Stimulated activated CD8-positive, alpha-beta memory T cell treated with anti-CD3 and anti-CD28 coated beads, Interleukin-4, amount 100 ng/mL, for 48 hours (primary cell): ENCODE data around the gene ATOX1.
A peak's percentile ranks its signal among the peaks of the same experiment; 100 is the strongest.
"Not testable (repeated sequence)": the region's sequence is repeated elsewhere in the genome, so short reads cannot be mapped to it uniquely, and the experiment has no call there.

Source experiments
- DNase-seq: peaks from one replicate; pipeline ENCODE4 v3.0.0-alpha.2; 2020

ATOX1 gene

DNA sequence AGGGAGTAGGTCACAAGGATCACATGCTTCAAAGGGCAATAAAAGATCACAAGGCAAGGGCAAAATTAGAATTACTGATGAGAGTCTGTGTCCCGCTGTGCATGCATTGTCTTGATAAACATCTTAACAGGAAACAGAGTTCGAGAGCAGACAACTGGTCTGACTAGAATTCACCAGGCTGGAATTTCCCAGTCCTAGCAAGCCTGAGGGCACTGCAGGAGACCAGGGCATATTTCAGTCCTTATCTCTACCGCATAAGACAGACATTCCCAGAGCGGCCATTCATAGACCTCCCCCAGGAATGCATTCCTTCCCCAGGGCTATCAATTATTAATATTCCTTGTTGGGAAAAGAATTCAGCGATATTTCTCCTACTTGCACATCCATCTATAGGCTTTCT is 28.8 kb downstream of the ATOX1 start:
- DNase-seq: not testable (repeated sequence)

DNA sequence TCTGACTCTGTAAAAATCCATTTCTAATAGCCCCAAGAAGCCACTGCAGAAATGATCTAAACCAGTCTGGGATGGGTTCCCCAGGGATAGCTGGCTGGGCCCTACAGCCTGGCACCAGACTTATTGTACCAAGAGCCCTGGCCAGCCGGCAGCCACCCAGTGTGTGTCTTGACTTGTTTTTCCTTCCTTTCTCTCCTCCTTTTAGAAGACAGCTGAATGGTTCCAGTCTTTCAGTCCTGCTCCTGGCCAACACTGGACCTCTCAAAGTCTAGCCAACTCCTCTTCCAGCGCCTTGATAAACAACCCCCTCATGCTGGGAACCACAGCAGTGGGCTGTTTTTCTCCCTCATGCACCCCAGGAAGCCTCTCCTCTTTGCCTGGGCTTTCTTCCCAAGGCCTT is 34.1 kb downstream of the ATOX1 start:
- no peak for DNase-seq

DNA sequence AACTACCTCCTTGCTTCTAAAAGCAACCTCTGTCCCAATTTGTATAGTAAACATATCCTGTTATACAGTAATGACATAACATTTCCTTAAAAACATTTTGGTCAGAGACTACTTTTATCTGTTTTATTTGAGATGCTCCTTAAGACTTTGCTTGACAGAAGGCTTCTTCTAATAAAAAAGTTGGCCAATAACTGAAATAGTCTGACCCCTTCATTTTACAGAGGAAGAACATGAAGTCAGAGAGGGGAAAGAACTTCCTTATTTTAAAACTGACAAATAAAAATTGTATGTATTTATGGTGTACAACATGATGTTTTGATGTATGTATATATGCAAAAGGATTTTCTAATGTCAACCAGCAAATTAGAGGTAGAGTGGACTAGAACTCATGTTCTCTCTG is 35.9 kb downstream of the ATOX1 start:
- DNase-seq: no peak

DNA sequence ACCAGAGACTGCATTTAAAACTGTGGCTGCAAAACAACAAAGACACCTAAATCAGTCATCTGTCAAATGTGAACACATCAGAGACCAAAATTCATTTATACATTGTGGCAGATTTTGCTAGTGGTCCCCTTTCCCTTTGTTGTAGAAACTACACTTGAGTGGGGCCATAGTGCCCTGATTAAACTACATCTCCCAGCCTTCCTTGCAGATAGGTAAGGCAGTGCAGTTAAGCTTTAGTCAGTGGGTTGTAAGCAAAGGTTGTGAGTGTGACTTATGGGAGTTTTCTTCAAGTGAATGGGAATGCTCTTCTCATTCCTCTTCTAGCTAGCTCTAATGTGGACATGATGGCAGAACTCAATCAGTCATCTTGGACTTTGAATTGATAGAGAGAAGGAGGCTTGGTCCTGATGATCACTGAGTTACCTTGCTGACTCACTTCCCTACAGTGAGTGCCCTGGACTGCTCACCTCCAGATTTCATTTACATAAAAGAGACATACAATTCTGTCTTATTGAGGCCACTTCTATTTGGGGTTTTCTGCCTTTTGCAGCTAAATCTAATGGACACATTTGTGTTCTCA is 36.5 kb downstream of the ATOX1 start:
- no peak for DNase-seq

DNA sequence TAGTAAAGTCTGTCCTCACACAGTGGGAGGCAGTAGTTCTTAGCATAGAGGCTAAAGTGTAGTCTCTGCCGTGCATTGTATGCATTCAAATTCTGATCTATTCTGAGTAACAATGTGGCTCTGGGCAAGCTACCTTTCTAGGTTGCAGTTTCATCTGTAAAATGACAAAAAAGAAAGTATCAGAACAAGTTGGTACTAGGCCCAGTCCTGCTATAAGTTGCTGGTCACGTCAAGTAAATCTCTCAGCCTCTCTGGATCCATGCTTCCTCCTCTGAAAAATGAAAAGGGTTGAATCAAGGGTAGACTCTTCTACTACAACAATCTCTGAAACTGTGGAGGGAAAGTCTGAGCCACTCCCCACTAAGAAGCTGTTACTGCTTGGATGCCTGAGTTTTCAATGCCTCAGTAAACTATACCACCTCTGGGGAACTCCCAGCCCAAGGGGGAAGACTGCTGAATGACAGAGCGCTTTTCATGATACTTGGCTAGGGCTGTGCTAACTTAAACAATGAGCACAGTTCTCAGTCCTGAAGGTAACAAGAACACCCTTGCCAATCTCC is 37.3 kb downstream of the ATOX1 start:
- no peak for DNase-seq

DNA sequence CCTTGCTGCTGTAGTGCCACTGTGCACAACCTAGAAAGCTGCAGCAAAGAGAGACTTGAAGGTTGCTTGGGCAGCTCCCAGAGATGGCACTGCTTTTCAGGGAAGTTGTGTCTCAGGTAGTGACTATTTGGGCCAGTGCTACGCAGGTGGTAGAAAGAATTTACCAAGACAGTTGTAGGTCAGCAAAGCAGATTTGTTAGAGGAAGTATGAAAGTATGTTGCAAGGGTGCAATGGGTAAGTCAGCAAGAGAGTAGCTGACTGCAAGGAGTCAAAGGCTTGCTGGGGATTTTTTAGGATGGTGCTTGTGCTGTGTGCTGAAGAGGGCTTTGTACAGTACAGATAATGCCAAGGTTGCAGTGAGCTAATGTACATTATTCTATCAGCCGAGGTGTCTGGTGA is 38.2 kb downstream of the ATOX1 start:
- no peak for DNase-seq

DNA sequence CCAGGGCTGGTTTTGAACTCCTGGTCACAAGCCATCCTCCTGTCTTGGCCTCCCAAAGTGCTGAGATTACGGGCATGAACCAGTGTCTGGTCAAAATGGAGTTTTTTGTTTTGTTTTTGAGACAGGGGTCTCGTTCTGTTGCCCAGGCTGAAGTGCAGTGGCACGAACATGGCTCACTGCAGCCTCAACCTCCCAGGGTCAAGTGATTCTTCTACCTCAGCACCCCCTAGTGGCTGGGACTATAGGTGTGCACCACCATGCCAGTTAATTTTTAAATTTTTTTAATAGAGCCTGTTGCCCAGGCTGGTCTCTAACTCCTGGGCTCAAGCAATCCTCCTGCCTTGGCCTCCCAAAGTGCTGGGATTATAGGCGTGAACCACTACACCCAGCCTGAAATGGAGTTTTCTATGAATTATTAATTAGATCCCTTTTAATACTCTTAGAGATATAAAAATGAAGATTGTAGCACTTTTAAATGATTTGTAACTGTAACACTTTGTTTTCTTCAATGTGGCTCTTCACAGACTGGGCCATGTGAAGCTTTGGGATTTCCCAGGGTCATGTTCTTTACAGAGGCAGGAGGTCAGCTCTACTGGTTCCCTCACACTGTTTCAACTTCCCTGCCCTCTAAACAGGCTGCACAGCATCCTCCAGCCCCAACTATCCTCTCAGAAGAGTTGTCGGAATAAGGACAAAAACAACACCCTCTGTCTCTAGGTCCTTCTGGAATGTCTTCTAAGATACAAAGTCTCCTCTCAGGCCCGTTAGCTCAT is 39.0 kb downstream of the ATOX1 start:
- peak; percentile 45 for DNase-seq

DNA sequence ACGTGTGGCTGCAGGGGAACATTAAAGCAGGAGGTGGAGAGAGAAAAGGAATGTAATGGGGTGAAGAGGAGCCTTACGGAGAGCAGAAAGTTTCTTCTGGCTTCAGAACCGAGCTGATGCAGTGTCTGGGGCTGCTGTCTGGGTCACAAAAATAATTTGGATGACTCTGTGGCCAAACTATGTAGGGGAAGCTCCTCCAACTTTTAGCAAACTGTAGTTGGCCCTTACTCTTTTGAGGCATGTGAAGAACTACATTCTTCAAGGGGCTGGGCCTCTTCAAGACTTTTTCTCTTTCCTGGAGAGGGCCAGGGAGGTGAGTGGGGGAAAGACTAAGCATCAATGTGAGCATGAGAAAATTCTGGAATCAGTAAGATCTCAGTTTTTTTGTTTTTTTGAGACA is 39.8 kb downstream of the ATOX1 start:
- no peak for DNase-seq

DNA sequence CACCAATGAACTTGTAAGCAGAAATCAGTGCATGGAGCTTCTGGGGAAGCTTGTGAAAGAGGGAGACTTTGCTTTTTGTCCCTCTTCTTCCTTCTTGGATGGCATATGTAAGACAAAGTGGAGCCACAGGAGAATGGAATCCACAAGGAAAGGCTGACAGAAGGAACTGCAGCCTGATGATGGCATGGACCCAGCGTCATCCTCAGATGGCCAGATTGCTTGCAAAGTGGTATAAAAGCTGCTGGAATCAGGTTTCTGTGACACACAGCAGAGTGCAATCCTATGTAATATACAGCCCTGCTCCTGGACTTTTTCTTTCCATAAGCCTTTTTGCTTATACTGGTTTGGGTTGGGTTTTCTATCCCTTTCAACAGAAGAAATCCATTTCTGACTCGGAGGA is 40.3 kb downstream of the ATOX1 start:
- DNase-seq: no peak

DNA sequence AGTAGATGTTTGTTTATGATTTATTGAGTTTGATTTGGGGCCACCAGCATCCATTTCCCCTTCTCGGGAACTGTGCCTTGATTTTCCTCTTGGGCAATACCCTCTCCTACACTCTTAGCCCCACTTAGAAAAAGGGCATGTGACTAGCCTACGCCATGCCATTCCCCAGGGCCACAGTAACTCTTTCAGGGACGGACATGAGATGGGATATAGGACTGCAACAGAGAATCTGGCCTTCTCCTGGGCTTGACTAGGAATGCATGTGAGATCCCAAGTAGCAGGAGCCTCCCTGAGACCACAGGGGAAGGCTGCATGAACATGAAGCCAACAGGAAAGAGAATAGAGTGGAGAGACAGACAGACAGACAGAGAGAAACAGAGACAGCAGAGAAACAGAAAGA is 41.0 kb downstream of the ATOX1 start:
- no peak for DNase-seq

DNA sequence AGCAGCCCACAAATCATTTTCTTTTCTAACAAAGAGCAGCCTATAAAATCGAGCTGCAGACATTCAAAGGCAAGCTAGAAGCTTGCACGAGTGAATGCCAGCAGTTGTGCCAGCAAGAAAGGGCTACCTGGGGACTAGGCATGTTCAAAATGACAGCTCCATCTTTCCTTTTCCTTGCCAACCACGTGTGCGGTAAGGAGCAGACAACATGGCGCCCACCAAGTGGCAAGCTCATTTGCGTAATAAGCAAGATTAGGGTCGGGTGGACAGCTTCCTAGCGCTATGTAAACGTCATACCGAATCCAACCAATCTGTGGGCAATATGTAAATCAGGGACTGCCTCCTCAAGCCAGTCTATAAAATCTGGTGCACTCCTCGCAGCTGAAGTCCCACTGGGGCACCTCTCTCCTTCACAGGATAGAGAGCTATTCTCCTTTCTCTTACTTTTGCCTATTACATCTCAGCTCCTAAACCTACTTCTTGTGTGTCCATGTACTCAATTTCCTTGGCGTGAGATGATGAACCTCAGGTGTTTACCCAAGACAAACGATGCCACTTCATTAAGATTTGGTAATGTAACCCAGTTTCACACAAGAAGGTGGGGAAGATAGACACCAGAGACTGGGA is 49.2 kb downstream of the ATOX1 start:
- no peak for DNase-seq

DNA sequence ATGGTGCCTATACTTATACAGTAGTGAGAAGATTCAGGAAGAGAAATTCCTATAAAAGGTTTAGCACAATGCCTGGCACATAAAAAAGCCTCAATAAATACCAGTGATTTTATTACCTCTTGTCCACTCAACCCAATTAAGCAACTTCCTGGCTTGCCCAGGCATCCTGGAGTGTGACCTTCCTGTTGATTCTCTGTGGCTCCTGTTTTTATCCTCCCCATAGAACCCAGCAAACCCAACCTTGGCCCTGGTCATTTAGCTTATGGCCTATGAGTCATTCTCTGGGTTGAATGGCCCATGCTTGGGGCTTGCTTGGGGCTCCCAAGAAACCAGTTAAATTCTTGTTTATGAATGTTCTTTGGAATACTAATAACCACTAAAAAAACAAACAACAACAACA is 50.3 kb downstream of the ATOX1 start:
- DNase-seq: no peak

DNA sequence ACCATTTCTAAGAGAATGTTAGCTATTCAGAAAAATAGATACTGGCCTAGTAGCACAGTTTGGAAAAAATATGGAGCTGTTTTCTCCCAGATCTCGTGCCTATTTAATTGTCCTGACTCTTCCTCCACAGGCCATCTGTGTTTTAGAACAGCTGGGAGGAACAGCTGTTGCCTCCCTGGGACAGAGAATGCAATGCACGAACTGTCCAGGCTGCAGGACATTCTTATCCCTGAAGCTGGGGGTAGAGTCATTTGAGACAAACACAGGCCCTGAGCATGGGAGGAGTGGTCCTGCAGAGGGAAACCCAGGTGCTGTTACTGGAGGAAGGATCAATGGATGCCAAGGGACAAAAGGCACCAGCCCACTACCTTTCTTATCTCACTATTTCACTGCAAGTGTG is 50.9 kb downstream of the ATOX1 start:
- no peak for DNase-seq

DNA sequence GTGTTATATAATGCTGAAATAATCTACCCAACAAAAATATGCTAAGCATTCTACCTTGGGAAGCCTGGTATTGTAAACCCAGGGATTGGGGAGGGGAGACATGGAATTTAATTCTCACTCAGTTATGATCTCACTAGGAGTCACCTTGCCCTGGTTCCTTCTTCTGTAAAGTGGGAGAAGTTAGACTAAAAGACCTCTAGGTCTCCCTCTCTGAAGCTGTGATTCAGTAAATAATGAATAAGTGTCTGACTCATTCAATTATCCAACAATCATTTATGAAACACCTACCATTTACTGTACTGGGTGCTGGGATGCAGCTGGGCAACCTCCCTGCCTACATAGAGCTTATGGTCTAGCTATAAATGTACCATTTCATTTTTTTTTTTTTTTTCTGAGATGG is 51.5 kb downstream of the ATOX1 start:
- DNase-seq: no peak

DNA sequence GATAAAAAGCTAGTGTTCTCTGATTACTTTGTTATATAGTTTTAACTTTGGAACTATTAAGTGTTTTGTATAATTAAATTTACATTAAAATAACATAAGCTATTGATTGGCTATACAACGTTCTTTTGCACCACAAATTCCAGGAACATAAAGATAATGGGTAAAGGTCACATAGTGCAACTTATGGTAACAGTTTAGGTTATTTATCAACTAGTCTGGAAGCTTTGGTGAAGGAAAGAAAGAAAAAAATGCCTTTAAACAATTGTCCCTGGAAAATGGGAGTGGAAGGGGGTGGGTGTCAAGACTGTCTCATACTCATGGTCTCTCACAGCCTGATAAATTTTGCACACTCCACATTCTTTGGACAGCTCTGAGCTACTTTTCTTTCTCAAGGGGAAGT is 54.7 kb downstream of the ATOX1 start:
- DNase-seq: no peak

DNA sequence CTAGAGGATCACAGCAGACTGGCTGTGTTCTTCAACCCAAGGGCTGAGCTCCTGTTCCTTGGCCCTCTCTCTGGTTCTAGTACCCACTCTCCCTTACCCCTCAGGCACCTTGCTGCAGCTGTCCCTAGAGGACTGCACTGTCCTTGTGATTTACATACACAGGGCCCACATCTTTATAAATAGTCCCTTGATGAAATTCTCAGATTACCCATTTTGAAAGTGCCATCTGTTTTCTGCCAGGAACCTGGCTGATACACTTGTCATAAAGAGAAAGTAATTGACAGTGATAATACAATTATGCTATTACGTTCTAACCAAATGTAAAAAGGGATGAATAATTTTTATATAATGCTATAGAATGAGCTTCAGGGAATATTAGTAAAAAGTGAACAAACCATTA is 55.2 kb downstream of the ATOX1 start:
- no peak for DNase-seq

DNA sequence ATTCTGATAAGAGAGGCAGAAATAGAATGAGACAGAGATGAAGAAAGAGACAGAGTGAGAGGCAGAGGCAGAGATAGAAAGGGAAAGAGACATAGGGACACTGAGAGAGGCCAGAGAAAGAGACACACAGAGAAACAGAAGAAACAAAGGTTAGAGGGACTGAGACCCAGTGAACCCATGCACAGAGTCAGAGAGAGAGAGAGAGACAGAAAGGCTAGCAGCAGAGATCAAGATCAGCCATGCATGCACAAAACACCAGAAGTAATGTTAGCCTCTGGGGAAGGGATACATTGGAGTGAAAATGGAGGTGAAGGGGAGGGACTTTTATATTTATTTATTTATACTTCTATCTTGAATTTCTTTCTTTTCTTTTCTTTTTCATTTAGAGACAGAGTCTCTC is 57.6 kb downstream of the ATOX1 start:
- no peak for DNase-seq

DNA sequence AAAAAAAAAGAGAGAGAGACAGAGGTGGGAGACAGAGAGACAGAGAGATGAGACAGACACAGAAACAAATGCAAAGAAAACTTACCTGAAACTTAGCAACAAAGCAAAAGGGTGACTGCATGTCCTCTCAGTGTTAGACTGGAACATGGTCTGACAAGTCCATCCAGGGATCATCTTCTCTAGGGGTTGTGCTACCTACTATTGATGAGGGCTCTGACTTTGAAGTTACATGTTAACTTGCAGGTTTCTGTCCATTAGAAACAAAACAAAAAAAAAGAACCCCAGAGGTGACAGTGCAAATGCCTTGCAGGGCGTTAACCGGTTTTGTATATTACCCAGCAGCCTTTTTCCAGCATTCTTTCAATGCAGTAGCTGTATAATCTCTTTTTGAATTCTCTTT is 58.1 kb downstream of the ATOX1 start:
- DNase-seq: no peak

DNA sequence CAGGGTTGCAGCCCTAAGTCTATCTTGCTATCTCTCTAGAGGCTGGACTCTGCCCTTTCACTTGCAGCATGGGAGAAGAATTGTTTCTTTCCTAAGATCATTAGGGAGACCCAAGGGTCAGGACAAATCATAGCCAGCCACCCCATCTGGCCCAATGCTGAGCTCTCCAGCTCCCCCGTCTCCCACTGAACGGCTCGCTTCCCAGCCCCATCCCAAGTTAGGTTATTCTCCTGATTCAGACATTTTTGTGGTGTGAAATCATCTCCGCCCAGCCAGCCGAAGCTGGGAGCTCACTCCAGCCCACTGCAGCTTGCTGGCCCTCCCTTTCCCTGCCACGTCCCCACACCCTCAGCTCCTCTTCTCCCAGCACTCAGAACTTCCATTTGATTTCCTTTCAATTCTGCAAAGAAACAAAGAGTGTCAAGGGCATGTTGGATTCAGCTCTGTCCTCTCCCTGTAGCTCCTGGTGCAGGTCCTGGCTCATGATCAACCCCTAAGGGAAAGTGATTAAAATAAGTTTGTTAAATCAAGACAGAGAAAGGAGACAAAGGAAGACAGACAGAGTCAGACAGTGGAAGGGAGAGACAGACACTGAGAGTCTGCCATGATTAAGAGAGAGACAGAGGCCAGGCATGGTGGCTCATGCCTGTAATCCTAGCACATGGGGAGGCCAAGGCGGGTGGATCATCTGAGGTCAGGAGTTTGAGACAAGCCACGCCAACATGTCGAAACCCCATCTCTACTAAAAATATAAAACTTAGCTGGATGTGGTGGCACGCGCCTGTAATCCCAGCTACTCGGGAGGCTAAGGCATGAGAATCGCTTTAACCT is 59.1 kb downstream of the ATOX1 start:
- DNase-seq: no peak

DNA sequence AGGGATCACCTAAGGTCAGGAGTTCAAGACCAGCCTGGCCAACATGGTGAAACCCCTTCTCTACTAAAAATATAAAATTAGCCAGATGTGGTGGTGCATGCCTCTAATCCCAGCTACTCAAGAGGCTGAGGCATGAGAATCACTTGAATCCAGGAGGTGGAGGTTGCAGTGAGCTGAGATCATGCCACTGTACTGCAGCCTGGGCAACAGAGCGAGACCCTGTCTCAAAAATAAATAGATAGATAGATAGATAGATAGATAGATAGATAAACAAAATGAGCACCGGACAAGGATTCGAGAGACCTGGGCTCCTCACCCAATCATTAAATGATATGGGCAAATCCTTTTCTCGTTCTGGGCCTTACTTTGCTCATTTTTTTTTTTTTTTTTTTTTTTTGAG is 60.4 kb downstream of the ATOX1 start:
- DNase-seq: not testable (repeated sequence)

DNA sequence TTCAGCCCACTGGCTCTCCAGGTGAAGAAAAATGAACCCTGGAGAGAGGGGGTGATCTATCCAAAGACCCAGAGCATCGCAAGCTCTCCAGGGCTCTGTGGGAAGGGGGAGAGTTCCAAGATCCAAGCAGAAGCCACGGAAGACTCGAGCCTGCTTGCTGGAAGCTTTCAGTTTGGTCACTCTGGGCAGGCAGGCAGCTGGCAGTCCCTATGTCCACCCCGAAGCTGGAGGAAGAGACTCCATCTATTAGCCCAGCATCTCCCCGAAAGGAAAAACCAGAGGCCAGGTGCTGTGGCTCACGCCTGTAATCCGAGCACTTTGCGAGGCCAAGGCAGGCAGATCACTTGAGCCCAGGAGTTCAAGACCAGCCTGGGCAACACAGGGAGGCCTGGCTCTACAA is 61.0 kb downstream of the ATOX1 start:
- no peak for DNase-seq

DNA sequence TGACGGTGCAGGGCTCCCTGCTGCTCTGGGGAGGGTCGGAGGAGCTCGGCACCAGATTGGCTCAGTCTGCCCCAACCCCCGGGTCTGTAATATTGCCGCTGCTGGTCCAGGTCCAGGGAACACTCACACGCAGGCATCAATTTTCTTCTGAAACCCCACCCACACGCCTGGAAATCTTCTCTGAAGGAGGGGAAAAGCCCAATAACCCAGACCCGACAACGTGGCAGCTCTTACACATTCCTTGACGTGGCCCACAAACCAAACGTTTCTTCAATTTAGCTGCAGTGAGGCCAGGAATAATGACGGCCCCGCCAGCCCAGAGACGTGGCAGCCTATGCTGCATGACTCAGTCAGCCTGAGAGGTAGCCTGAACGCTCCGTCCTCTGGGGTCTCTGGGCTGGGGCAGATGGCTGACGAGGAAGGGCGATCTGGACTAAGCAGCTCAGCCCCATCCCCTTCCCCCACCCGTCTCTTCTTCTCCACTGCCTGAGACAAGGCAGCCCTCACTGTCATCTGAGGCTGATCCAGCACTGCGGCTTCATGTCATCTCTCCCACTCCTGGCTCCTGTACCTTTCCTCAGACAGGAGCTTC is 61.9 kb downstream of the ATOX1 start:
- no peak for DNase-seq

DNA sequence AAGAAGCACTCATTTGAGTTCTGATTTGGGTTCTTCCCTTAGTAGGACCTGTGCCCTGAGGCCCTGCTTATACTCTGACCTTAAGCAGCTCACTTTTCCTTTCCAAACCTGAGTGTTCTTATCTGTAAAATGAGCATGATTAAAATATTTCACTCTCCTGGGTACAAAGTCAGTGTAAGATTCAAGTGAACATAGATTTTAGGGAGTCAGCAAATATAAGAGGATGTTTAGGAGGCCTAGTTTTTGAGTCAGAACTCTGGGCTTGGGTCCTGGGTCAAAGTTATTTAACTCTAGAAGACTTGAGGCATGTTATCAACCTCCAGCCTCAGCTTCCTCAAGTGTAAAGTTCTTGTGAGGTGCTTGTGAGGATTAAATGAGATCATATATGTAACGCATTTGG is 63.0 kb downstream of the ATOX1 start:
- no peak for DNase-seq
